ENCODE data around the gene PYROXD2.

DNA sequence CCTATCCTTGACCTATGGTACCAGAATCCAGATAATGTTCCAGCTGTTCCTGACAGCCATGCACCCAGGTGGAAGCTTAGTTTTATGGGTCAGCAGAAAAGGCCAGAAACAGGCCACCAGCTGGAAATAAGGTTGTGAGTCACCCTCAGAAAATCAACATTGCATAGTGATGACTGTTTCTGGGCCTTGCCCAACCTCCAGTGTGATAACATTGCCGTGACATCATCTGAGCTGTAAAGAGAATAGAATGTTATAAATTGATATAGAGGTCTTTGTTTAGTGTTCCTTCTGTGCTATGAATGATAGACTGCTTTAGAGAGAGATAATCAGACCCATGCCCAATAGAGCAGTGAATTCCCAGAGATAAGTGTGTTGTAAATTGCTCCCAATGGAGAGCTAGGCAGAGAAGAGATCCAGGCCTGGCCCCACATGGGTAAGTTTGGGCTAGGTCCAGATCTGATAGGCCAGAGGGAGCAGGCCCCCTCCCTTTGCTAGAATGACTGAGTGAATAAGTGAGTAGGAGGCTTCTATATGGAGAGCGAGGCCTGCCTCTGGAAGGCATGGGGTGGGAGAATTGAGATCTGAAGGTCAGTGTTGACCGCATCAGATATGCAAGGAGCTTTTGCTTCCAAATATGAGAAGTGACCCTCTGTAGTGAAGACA, 46.0 kb upstream of the PYROXD2 start:
- TF ChIP-seq CTCF (conservative IDR thresholded peaks at IDR 0.05; ENCODE audit: low read length) (no peak), EZH2phosphoT487 (IDR thresholded peaks at IDR 0.05; ENCODE audit: borderline replicate concordance, low read depth, low read length) (no peak)
